HepG2 (cell line): ENCODE measurements around the gene ZBTB18. TPM values are rescaled to one million over a fixed set of nuclear protein-coding genes. Genes with fewer than 3 reads are reported as not detected.

ENCODE experiments used
- ATAC-seq: fragments of 200-7000 bp; cut with Tn5 transposase; 3 replicates; pipeline ENCODE4 v1.9.1; 2020; ENCODE audit warnings: mild to moderate bottlenecking, moderate library complexity
- BruUV-seq: library from RNA; stranded (reverse); fragments of 400-500 nt; replicated peaks from 2 replicates; lab custom pipeline; 2021; lab: Mats Ljungman, UMichigan
- CTCF ChIA-PET: fragments of 300-600 bp; formaldehyde crosslinking; extraction: SDS; loops from one replicate; lab custom pipeline; 2021; ENCODE audit warnings: low total read pairs, inconsistent platforms, low intra/inter-chr PET ratio; lab: Yijun Ruan, JAX
- POLR2A ChIA-PET: fragments of 350-600 bp; sonication (Branson Sonifier 250); formaldehyde crosslinking; loops from one replicate; lab custom pipeline; 2020; ENCODE audit warnings: antibody characterized with exemption, inconsistent platforms; lab: Yijun Ruan, JAX
- DNase-seq: peaks from one replicate; pipeline ENCODE4 v3.0.0-alpha.2; 2015; ENCODE audit warnings: low spot score
- FAIRE-seq: peaks from 3 replicates; lab custom pipeline; 2011; peaks lifted over from hg19 to GRCh38; lab: Jason Lieb, UNC
- H2AFZ ChIP-seq: one replicate; pipeline ENCODE4 v1.6.1; 2011; ENCODE audit warnings: low read length, inconsistent platforms
- H3K27ac ChIP-seq: fragments of 300-600 bp; 3 replicates; pipeline ENCODE4 v1.8.0; 2011; ENCODE audit warnings: mixed run types, mild to moderate bottlenecking, mixed read lengths, low read length, inconsistent platforms; ENCODE audit not compliant: insufficient read depth; ENCODE audit errors: extremely low read length
- H3K27me3 ChIP-seq, 2 experiments: fragments of 200-600 bp in 1 of 2; 2 replicates in 1 of 2; 3 replicates in 1 of 2; pipeline versions ENCODE4 v1.6.0 to v1.8.0; 2011; ENCODE audit warnings: low read length in 2 of 2, mild to moderate bottlenecking in 2 of 2, moderate library complexity in 2 of 2, inconsistent platforms in 1 of 2; ENCODE audit not compliant: insufficient read depth in 2 of 2, control insufficient read depth in 1 of 2
- H3K36me3 ChIP-seq, 2 experiments: fragments of 200-600 bp in 1 of 2; replicated peaks in 1 of 2; 2 replicates in 1 of 2; 3 replicates in 1 of 2; pipeline versions ENCODE4 v1.5.1 to v1.8.0; 2011; ENCODE audit warnings: low read length in 2 of 2, inconsistent platforms in 1 of 2; ENCODE audit not compliant: insufficient read depth in 2 of 2, control insufficient read depth in 1 of 2
- H3K4me1 ChIP-seq: 2 replicates; pipeline ENCODE4 v1.5.1; 2012; ENCODE audit warnings: low read length, inconsistent platforms; ENCODE audit not compliant: insufficient read depth
- H3K4me2 ChIP-seq: 2 replicates; pipeline ENCODE4 v1.6.0; 2011; ENCODE audit warnings: low read depth, low read length, inconsistent platforms
- H3K4me3 ChIP-seq, 3 experiments: fragments of 200-600 bp in 1 of 3; sonication (generic), shearing (Covaris generic) in 1 of 3; replicated peaks in 1 of 3; 2 replicates each; pipeline ENCODE4 v1.5.1; 2011 to 2016; ENCODE audit warnings: low read length in 3 of 3, inconsistent platforms in 2 of 3, low read depth in 2 of 3, mild to moderate bottlenecking in 2 of 3, control low read depth in 1 of 3, mixed read lengths in 1 of 3; ENCODE audit not compliant: insufficient read depth in 1 of 3
- H3K79me2 ChIP-seq: one replicate; pipeline ENCODE4 v1.6.1; 2011; ENCODE audit warnings: low read length, inconsistent platforms; ENCODE audit not compliant: insufficient read depth
- H3K9ac ChIP-seq: 2 replicates; pipeline ENCODE4 v1.6.0; 2011; ENCODE audit warnings: mild to moderate bottlenecking, low read depth, low read length, inconsistent platforms; ENCODE audit not compliant: insufficient read depth
- H3K9me3 ChIP-seq: 2 replicates; pipeline ENCODE4 v1.5.1; 2012; ENCODE audit warnings: mild to moderate bottlenecking, low read length
- H4K20me1 ChIP-seq: 2 replicates; pipeline ENCODE4 v1.6.0; 2011; ENCODE audit warnings: inconsistent platforms, mild to moderate bottlenecking, low read length, moderate library complexity; ENCODE audit not compliant: insufficient read depth
- CHD4 ChIP-seq: fragments of 200-600 bp; sonication (generic); IDR thresholded peaks from 2 replicates; pipeline ENCODE4 v1.7.0; 2017; ENCODE audit warnings: mild to moderate bottlenecking, low read length, borderline replicate concordance
- ELF3 ChIP-seq: IDR thresholded peaks from 2 replicates; pipeline ENCODE4 v1.6.1; 2016; ENCODE audit warnings: missing genetic modification reagents, missing compliant biosample characterization
- HOXA3 ChIP-seq: sonication (generic); formaldehyde crosslinking; IDR thresholded peaks from 2 replicates; pipeline ENCODE4 v1.5.0; 2020; ENCODE audit warnings: missing genetic modification reagents
- ONECUT2 ChIP-seq: sonication (generic); formaldehyde crosslinking; IDR thresholded peaks from 2 replicates; pipeline ENCODE4 v1.4.0; 2020; ENCODE audit warnings: missing genetic modification reagents
- PAX8 ChIP-seq: sonication (generic); formaldehyde crosslinking; IDR thresholded peaks from 2 replicates; pipeline ENCODE4 v1.8.0; 2022; ENCODE audit warnings: mild to moderate bottlenecking, missing genetic modification reagents, borderline replicate concordance
- ZC3H13 ChIP-seq: sonication (generic); formaldehyde crosslinking; IDR thresholded peaks from 2 replicates; pipeline ENCODE4 v1.8.1; 2023; ENCODE audit warnings: mild to moderate bottlenecking, missing genetic modification reagents, moderate library complexity
- ZFP1 ChIP-seq: IDR thresholded peaks from 2 replicates; pipeline ENCODE4 v1.6.1; 2016
- ZNF230 ChIP-seq: sonication (generic); formaldehyde crosslinking; IDR thresholded peaks from 2 replicates; pipeline ENCODE4 v1.4.0; 2020; ENCODE audit warnings: mild to moderate bottlenecking, missing genetic modification reagents
- ZNF382 ChIP-seq: sonication (generic); formaldehyde crosslinking; IDR thresholded peaks from 2 replicates; pipeline ENCODE4 v1.5.0; 2020; ENCODE audit warnings: missing genetic modification reagents, mild to moderate bottlenecking, borderline replicate concordance
- ZNF564 ChIP-seq: sonication (generic); formaldehyde crosslinking; IDR thresholded peaks from 2 replicates; pipeline ENCODE4 v1.8.1; 2023; ENCODE audit warnings: mild to moderate bottlenecking, missing genetic modification reagents
- ZNF788 ChIP-seq: sonication (generic); formaldehyde crosslinking; IDR thresholded peaks from 2 replicates; pipeline ENCODE4 v1.5.0; 2020; ENCODE audit warnings: mild to moderate bottlenecking, missing genetic modification reagents, borderline replicate concordance
- ZSCAN25 ChIP-seq: sonication (generic); formaldehyde crosslinking; IDR thresholded peaks from 2 replicates; pipeline ENCODE4 v1.8.0; 2022; ENCODE audit warnings: mild to moderate bottlenecking, missing genetic modification reagents
- WGBS: methylation state at CpG from one replicate; pipeline ENCODE4 v1.1.6; 2017; ENCODE audit warnings: low lambda C conversion rate; 5-methylcytosine and 5-hydroxymethylcytosine counted together
- in situ Hi-C: cut with HindIII; loops from 2 replicates; pipeline ENCODE4 v1.10.0; 2017; ENCODE audit warnings: low pct_unique_long_range_greater_than_20kb; ENCODE audit not compliant: extremely low pct_ligation_motif_present
- intact Hi-C: fragments of 100-400 bp; cut with micrococcal nuclease; formaldehyde crosslinking; loops from one replicate; pipeline ENCODE4 v1.10.0; 2022; ENCODE audit not compliant: unreplicated experiment
- polyA plus RNA-seq, 8 experiments: library from polyadenylated mRNA; depleted of rRNA in 3 of 8; stranded (reverse) in 7 of 8; unstranded in 1 of 8; fragments of >200 nt; fragmentation: Illumina TruSeq in 4 of 8; extraction: Trizol in 4 of 8; gene quantifications; 2 replicates each; pipeline versions ENCODE4 v1.2.1 to v1.2.3, GENCODE V29; 2011 to 2016; ENCODE audit warnings: low read depth in 4 of 8, missing spikeins in 1 of 8, mixed read lengths in 1 of 8; ENCODE audit not compliant: insufficient read depth in 1 of 8
- total RNA-seq, 5 experiments: library from RNA; depleted of rRNA; stranded (reverse); fragments of >200 nt; fragmentation: Illumina TruSeq; extraction: Trizol; gene quantifications; 2 replicates each; pipeline ENCODE4 v1.2.3, GENCODE V29; 2016; ENCODE audit warnings: low read depth in 1 of 5
- TF ChIP-seq, protein P1 (sequence below): sonication (generic); formaldehyde crosslinking; IDR thresholded peaks from 2 replicates; pipeline ENCODE4 v1.5.1; 2020; ENCODE audit warnings: missing genetic modification reagents, mild to moderate bottlenecking, borderline replicate concordance
- TF ChIP-seq, protein P2 (sequence below): sonication (generic); formaldehyde crosslinking; IDR thresholded peaks from 2 replicates; pipeline ENCODE4 v1.9.0; 2021; ENCODE audit warnings: missing genetic modification reagents, borderline replicate concordance
- TF ChIP-seq, protein P3 (sequence below): fragments of 450-650 bp; IDR thresholded peaks from 2 replicates; pipeline ENCODE4 v1.6.1; 2017; ENCODE audit warnings: mild to moderate bottlenecking

The ZBTB18 gene
- total and polyA plus RNA-seq, 2 of the 13 experiments (the other 11 are each of a cell fraction or from before 2014, with no cell fraction given) = 3.1 to 4.3 TPM

DNA sequence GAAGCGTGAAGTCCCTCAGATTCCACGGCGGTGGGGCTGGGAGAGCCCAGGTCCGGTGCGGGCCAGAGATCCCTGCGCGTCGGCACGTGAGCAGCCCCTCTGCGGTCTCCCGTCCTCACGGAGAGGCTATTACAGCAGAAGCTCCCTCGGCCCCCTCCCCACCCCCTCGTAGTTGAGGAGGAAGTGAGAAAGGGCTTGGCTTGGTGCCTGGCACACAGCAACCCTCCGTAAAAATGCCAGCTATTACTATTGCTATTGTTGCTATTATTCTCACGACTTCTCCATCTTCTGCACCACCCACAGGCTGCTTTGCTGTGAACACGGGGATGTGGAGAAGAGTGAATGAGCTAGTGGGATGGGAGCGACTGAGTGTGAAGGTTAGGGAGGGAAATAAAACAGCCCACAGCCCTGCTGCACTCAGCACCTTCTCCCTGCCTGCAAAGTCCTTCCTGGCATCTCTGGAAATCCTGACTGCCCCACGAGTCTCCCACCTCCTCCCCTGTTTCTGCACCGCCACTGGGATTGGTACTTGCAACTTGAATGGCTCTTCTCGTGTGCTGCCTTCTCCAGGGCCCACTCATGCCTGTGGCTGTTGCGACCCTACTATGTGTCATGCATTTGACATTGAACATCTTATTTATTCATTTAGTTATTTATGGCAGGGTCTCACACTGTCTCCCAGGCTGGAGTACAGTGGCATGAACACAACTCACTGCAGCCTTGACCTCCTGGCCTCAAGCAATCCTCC lies 26.6 kb downstream of the ZBTB18 start:
- Histone ChIP-seq H3K4me2 (no peak overlapping the region), H3K9ac (no peak overlapping the region), H3K36me3 (no peaks in the 10 kb centered on the region), H3K27ac (no peak overlapping the region), H3K9me3 (no peaks in the 10 kb centered on the region), H3K27me3 (peaks cover 0 to 5% of the 10 kb centered on the region in 2 experiments; a peak in 2 of 5 replicates), H4K20me1 (no peaks in the 10 kb centered on the region), H3K79me2 (no peaks in the 10 kb centered on the region), H2AFZ (no peak overlapping the region), H3K4me1 (no peaks in the 10 kb centered on the region), H3K4me3 (no peak overlapping the region)
- BruUV-seq = no TSS peak
- no peak for DNase-seq
- ChIA-PET CTCF (no interaction called here), POLR2A (no interaction called here)
- WGBS = 60% methylated on average over 17 of the region's 22 CpGs
- TF ChIP-seq ZNF230 = no peak
- TF ChIP-seq, protein P1, sequence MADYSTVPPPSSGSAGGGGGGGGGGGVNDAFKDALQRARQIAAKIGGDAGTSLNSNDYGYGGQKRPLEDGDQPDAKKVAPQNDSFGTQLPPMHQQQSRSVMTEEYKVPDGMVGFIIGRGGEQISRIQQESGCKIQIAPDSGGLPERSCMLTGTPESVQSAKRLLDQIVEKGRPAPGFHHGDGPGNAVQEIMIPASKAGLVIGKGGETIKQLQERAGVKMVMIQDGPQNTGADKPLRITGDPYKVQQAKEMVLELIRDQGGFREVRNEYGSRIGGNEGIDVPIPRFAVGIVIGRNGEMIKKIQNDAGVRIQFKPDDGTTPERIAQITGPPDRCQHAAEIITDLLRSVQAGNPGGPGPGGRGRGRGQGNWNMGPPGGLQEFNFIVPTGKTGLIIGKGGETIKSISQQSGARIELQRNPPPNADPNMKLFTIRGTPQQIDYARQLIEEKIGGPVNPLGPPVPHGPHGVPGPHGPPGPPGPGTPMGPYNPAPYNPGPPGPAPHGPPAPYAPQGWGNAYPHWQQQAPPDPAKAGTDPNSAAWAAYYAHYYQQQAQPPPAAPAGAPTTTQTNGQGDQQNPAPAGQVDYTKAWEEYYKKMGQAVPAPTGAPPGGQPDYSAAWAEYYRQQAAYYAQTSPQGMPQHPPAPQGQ (CRISPR knock-in tag) = no peak
- TF ChIP-seq ONECUT2 (CRISPR knock-in tag) = no peak
- TF ChIP-seq, protein P2, sequence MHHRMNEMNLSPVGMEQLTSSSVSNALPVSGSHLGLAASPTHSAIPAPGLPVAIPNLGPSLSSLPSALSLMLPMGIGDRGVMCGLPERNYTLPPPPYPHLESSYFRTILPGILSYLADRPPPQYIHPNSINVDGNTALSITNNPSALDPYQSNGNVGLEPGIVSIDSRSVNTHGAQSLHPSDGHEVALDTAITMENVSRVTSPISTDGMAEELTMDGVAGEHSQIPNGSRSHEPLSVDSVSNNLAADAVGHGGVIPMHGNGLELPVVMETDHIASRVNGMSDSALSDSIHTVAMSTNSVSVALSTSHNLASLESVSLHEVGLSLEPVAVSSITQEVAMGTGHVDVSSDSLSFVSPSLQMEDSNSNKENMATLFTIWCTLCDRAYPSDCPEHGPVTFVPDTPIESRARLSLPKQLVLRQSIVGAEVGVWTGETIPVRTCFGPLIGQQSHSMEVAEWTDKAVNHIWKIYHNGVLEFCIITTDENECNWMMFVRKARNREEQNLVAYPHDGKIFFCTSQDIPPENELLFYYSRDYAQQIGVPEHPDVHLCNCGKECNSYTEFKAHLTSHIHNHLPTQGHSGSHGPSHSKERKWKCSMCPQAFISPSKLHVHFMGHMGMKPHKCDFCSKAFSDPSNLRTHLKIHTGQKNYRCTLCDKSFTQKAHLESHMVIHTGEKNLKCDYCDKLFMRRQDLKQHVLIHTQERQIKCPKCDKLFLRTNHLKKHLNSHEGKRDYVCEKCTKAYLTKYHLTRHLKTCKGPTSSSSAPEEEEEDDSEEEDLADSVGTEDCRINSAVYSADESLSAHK = no peak
- TF ChIP-seq HOXA3 (CRISPR knock-in tag) = no peak
- TF ChIP-seq ZNF788 (CRISPR knock-in tag) = no peak
- TF ChIP-seq CHD4 = no peak
- TF ChIP-seq ELF3 (CRISPR knock-in tag) = no peak
- no peak for TF ChIP-seq ZNF564 (CRISPR knock-in tag)
- TF ChIP-seq, protein P3, sequence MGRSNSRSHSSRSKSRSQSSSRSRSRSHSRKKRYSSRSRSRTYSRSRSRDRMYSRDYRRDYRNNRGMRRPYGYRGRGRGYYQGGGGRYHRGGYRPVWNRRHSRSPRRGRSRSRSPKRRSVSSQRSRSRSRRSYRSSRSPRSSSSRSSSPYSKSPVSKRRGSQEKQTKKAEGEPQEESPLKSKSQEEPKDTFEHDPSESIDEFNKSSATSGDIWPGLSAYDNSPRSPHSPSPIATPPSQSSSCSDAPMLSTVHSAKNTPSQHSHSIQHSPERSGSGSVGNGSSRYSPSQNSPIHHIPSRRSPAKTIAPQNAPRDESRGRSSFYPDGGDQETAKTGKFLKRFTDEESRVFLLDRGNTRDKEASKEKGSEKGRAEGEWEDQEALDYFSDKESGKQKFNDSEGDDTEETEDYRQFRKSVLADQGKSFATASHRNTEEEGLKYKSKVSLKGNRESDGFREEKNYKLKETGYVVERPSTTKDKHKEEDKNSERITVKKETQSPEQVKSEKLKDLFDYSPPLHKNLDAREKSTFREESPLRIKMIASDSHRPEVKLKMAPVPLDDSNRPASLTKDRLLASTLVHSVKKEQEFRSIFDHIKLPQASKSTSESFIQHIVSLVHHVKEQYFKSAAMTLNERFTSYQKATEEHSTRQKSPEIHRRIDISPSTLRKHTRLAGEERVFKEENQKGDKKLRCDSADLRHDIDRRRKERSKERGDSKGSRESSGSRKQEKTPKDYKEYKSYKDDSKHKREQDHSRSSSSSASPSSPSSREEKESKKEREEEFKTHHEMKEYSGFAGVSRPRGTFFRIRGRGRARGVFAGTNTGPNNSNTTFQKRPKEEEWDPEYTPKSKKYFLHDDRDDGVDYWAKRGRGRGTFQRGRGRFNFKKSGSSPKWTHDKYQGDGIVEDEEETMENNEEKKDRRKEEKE = no peak
- no peak for TF ChIP-seq ZNF382 (CRISPR knock-in tag)
- TF ChIP-seq ZFP1 = no peak
- TF ChIP-seq ZSCAN25 (CRISPR knock-in tag) = no peak
- no peak for TF ChIP-seq ZC3H13 (CRISPR knock-in tag)
- TF ChIP-seq PAX8 (CRISPR knock-in tag) = no peak
- no peak for ATAC-seq
- in situ Hi-C loops = no loop called here
- intact Hi-C loops = no loop called here
- FAIRE-seq = no peak
